HG03460 (cell line): ENCODE results near the gene ZNF530.

Experiments used
- ATAC-seq: cut with Tn5 transposase; IDR thresholded peaks from one replicate; pipeline ENCODE4 v1.9.1; 2021; ENCODE audit not compliant: unreplicated experiment

ZNF530 gene

DNA sequence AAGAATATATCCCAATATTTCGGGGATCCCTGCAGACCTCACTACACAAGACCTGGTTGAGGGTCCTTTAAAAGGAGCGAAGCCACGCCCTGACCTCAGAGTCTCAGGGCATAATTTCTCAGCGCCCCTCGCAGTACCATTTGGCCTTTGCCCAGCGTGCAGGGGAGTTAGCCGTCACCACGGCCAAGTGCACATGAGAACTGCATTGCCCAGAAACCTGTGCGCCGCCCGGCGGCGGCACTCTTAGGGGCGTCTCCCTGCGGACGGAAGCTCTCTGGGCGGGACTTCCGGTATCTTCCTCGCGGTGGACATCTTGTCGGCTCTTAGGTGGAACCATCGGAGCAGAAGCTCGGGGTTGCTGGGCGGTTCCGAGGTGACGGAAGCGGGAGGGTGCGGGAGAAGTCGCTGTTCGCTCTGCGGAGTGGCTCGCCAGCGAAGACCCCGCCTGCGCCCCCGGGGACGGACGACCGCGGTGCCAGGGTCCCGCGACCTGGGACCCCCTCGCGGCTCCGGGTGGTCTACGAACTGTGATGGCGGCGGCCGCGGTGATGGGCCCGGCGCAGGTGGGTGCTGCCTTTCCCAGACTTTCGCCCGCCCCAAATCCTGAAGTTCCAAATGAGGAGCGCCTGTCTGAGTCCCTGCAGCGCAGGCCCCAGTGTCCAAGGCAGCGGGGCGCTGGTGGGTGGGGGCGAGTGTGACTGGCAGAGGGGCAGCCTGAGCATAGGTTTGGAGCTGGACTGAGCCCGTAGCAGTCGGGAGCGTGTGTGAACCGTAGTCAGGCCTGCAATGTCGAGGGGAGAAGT, 14.5 kb downstream of the ZNF530 start, which contains the start of gene ZNF134:
Gene ZNF134 (plus strand): TSS at position 302 of the 803 bp plus-strand sequence. CDS start 5,227 bp downstream, outside the sequence.
- ATAC-seq: peak; percentile 94

- ATAC-seq: no peak
These were observed 15.7 kb downstream of the ZNF530 start for GRCh38 chr19:57615346-57615745.

- no peak for ATAC-seq
These were observed 21.1 kb downstream of the ZNF530 start for GRCh38 chr19:57620673-57621348.

GRCh38 chr19:57623091-57623490, 23.4 kb downstream of the ZNF530 start:
- ATAC-seq: no peak

DNA sequence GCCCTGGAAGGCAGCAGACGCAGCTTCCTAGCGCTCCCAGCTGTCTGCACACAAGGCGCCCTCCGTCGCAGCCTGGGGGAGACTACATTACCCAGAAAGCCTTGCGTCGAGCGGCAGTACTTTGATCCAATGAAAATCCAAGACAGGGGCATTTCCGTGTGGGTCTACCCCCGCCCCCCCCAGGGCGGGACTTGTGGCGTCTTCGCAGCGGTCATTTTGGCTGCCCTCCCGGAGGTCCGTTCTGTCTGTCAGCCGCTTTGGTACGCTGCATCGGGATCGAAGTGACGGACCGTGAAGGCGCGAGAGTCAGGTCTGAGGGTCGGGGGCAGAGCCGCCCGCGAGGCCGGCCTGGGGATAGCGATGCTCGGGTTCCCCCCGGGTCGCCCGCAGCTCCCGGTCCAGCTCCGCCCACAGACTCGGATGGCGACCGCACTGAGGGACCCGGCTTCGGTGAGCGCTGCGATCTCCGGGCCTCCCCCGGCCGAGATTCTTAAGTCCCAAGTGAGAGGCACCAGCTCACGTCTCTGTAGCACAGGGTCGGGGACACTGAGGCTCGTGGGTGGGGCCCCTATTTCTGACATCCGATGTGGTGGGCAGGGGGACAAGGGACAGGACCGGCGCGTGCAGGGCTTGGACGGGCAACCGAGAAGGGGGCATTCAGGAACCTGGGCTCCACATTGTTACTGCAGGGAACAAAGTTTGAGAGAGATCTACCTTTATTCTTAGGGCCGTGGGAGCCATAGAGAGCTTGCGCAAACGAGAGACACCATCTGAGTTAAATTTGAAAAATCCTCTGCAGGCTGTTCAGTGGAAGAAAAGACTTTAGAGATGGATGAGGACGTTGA, 33.5 kb downstream of the ZNF530 start, which contains the start of gene ZNF211:
Gene ZNF211 (plus strand): TSS at position 182 of the 845 bp plus-strand sequence. CDS start 179 bp downstream, at position 361.
- peak; percentile 95 for ATAC-seq

DNA sequence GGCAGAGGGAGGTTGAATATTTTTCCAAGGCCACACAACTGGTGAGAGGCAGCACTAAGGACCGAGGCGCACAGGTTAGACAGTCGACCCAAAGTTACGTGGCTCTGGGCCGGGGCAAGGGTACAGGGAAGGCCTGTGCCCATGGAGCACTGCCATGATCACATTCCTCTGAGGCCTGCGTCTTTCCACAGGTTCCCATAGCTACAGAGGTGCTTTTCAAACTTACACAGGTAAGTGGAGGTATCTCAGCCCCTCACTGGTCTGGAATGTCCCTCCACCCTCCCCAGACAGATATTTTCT, 34.1 kb downstream of the ZNF530 start:
- ATAC-seq: no peak

DNA sequence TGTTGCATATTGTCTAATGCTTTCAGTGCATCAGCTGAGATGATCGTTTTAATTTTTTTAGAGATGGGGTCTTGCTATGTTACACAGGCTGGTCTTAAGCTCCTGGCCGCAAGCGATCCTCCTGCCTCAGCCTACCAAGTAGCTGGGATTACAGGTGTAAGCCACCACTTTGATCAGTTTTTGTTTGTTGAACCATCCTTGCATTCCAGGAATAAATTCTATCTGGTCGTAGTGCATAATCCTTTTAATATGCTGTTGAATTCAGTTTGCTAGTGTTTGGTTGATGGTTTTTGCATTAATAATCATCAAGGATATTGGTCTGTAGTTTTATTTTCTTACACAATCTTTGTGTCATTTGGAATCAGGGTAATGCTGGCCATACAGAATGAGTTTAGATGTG, 37.7 kb downstream of the ZNF530 start:
- ATAC-seq: no peak

DNA sequence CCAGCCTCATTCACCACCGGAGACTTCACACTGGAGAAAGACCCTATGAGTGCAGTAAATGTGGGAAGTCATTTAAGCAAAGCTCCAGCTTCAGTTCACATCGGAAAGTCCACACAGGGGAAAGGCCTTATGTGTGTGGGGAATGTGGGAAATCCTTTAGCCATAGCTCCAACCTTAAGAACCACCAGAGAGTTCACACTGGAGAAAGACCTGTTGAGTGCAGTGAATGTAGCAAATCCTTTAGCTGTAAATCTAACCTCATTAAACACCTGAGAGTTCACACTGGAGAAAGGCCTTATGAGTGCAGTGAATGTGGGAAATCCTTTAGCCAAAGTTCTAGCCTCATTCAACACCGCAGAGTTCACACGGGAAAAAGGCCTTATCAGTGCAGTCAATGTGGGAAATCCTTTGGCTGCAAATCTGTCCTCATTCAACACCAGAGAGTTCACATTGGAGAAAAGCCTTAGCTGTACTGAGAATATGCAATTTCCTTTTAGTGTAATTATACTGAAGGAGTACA, 42.1 kb downstream of the ZNF530 start:
- no peak for ATAC-seq

GRCh38 chr19:57642396-57643046, 42.8 kb downstream of the ZNF530 start:
- no peak for ATAC-seq

DNA sequence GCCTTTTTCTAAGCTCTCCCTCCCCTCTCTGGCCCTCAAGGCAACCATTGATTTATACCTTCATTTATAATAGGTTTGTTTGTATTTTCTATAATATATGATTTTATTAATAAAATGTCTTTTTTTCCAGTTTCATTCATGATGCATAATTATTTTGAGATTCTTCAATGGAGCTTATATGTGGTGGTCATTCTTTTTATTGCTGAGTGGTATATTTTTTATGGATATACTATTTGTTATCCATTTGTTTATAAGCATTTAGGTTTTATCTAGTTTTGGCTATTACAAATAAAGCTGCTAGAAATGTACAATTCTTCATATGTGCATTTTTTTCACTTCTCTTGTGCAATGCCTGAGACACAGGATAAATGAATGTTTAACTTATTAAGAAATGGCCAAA, 44.0 kb downstream of the ZNF530 start:
- no peak for ATAC-seq

DNA sequence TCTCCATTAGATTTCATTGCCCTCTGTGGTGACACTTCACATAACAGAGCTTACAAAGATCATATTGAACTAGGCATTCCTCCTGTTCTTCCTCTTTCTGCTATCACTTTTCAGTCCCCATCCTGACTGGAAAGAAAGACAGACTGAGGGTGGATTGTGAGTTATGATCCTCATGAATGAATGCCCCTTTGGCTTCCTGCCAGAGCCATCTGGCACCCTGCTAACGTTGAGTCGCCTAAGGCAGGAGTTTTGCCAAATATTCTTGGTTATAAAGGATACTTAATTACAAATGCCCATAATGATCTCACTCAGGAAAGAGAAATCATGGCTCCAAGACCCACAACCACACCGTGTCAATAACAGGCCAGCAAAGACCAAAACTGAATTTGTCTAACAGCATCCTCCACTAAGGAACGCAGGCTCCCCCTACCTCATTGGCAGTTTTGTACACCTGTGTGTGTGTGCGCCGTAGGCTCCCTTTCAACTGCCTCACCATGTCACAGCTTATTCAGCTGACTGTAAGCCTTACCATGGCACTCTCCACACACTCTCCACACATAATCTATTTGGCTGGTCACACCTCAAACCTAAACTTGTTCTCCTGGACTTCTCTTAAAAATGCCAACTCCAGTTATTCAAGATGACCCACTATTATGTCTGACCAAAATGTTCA, 48.8 kb downstream of the ZNF530 start:
- ATAC-seq: no peak

- ATAC-seq: no peak
These were observed 51.9 kb downstream of the ZNF530 start for GRCh38 chr19:57651654-57651996.

DNA sequence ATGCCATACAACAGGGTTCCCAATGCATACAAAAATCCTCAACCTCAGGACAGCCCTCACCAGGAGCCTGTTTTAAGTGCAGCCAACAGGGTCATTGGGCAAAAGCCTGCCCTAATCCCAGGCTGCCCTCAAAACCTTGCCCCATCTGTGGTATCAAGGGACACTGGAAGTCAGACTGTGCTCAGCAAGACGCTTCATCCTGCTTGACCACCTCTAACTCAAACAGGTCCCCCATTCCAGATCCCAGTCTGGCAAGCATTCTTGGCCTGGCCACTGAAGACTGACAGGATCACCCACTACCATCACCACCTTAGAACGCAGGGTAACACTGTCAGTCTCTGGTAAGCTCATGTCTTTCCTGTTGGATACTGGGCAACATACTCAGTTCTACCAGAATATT, 54.0 kb downstream of the ZNF530 start:
- ATAC-seq: no peak

DNA sequence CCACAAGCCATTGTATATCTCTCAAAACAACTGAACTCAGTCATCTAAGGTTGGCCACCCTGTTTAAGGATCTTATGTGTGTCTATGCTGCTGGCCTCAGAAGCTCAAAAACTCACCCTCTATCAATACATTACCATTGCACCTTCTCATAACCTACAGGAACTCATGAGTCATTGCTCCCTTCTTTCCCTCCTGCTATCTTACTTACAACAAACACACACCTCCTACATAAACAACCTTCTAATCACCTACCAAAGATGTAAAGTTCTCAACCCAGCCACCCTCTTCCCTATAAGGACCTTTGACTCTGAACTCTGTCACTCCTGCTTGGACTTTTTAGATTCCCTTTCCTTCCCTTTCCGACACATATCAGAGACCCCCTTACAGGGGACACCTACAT, 55.8 kb downstream of the ZNF530 start:
- ATAC-seq: no peak

- ATAC-seq: no peak
These were observed 56.7 kb downstream of the ZNF530 start for GRCh38 chr19:57656346-57656745.
